H9 (cell line): ENCODE measurements around the gene PBX4. TPM values are rescaled to one million over a fixed set of nuclear protein-coding genes. Genes with fewer than 3 reads are reported as not detected.
A peak's percentile ranks its signal among the peaks of the same experiment; 100 is the strongest.

Experiments
- DNase-seq: peaks from one replicate; pipeline ENCODE4 v3.0.0-alpha.2; 2017
- H2AFZ ChIP-seq: one replicate; pipeline ENCODE4 v1.6.1; 2013; ENCODE audit warnings: mild to moderate bottlenecking, low read length, control low read depth, moderate library complexity
- H2AK5ac ChIP-seq: 2 replicates; pipeline ENCODE4 v1.6.1; 2013; ENCODE audit warnings: low read length, control low read depth, mixed read lengths; ENCODE audit not compliant: insufficient read length
- H2BK120ac ChIP-seq: one replicate; pipeline ENCODE4 v1.6.1; 2013; ENCODE audit warnings: low read depth, mild to moderate bottlenecking, low read length, control low read depth, inconsistent platforms; ENCODE audit not compliant: poor library complexity, severe bottlenecking
- H2BK12ac ChIP-seq: 2 replicates; pipeline ENCODE4 v1.6.1; 2013; ENCODE audit warnings: low read length, control low read depth, mixed read lengths, low read depth; ENCODE audit not compliant: insufficient read length
- H2BK15ac ChIP-seq: 2 replicates; pipeline ENCODE4 v1.6.1; 2013; ENCODE audit warnings: low read depth, low read length, control low read depth
- H2BK20ac ChIP-seq: one replicate; pipeline ENCODE4 v1.6.1; 2013; ENCODE audit warnings: low read depth, mild to moderate bottlenecking, low read length, control low read depth, inconsistent platforms; ENCODE audit not compliant: poor library complexity, severe bottlenecking
- H2BK5ac ChIP-seq: 2 replicates; pipeline ENCODE4 v1.6.1; 2013; ENCODE audit warnings: low read length, control low read depth, mixed read lengths; ENCODE audit not compliant: insufficient read length
- H3K14ac ChIP-seq: 2 replicates; pipeline ENCODE4 v1.6.1; 2013; ENCODE audit warnings: low read length, control low read depth; ENCODE audit not compliant: insufficient read depth
- H3K18ac ChIP-seq: 2 replicates; pipeline ENCODE4 v1.6.1; 2013; ENCODE audit warnings: low read depth, mild to moderate bottlenecking, mixed read lengths, low read length, control low read depth; ENCODE audit not compliant: insufficient read length
- H3K23ac ChIP-seq: 2 replicates; pipeline ENCODE4 v1.6.1; 2013; ENCODE audit warnings: low read length, control low read depth, mixed read lengths, low read depth; ENCODE audit not compliant: insufficient read length
- H3K23me2 ChIP-seq: 2 replicates; pipeline ENCODE4 v1.6.1; 2013; ENCODE audit warnings: low read depth, mild to moderate bottlenecking, mixed read lengths, low read length, control low read depth; ENCODE audit not compliant: insufficient read length, poor library complexity, severe bottlenecking
- H3K27ac ChIP-seq: 2 replicates; pipeline ENCODE4 v1.5.1; 2013; ENCODE audit warnings: low read length, control low read depth, mixed read lengths, low read depth; ENCODE audit not compliant: insufficient read length
- H3K27me3 ChIP-seq: 2 replicates; pipeline ENCODE4 v1.6.1; 2013; ENCODE audit warnings: low read length, control low read depth, inconsistent platforms; ENCODE audit not compliant: insufficient read depth
- H3K4ac ChIP-seq: 2 replicates; pipeline ENCODE4 v1.6.1; 2013; ENCODE audit warnings: low read depth, mild to moderate bottlenecking, control low read depth, inconsistent platforms, low read length, moderate library complexity
- H3K4me1 ChIP-seq: 2 replicates; pipeline ENCODE4 v1.6.1; 2013; ENCODE audit warnings: low read length, control low read depth, inconsistent platforms; ENCODE audit not compliant: insufficient read depth
- H3K4me2 ChIP-seq: 2 replicates; pipeline ENCODE4 v1.6.1; 2013; ENCODE audit warnings: low read length, control low read depth, mixed read lengths; ENCODE audit not compliant: insufficient read length, insufficient read depth
- H3K56ac ChIP-seq: 2 replicates; pipeline ENCODE4 v1.6.1; 2013; ENCODE audit warnings: low read depth, mild to moderate bottlenecking, mixed read lengths, low read length, control low read depth; ENCODE audit not compliant: insufficient read length
- H3K79me1 ChIP-seq: 2 replicates; pipeline ENCODE4 v1.6.1; 2013; ENCODE audit warnings: low read depth, mild to moderate bottlenecking, moderate library complexity, low read length, control low read depth, inconsistent platforms; ENCODE audit not compliant: insufficient read depth, poor library complexity, severe bottlenecking
- H3K79me2 ChIP-seq: 2 replicates; pipeline ENCODE4 v1.6.1; 2013; ENCODE audit warnings: low read length, control low read depth, inconsistent platforms; ENCODE audit not compliant: insufficient read depth
- H3K9ac ChIP-seq: 2 replicates; pipeline ENCODE4 v1.6.1; 2013; ENCODE audit warnings: low read length, control low read depth, mixed read lengths; ENCODE audit not compliant: insufficient read length; ENCODE audit errors: extremely low read depth
- H3K9me3 ChIP-seq: one replicate; pipeline ENCODE4 v1.6.1; 2013; ENCODE audit warnings: low read depth, low read length, inconsistent platforms; ENCODE audit not compliant: control insufficient read depth
- H3T11ph ChIP-seq: one replicate; pipeline ENCODE4 v1.6.1; 2013; ENCODE audit warnings: mild to moderate bottlenecking, low read length, control low read depth, inconsistent platforms
- H4K20me1 ChIP-seq: one replicate; pipeline ENCODE4 v1.6.1; 2013; ENCODE audit not compliant: control insufficient read depth, insufficient read length, insufficient read depth
- H4K5ac ChIP-seq: 2 replicates; pipeline ENCODE4 v1.6.1; 2013; ENCODE audit warnings: low read depth, mild to moderate bottlenecking, mixed read lengths, low read length, control low read depth; ENCODE audit not compliant: insufficient read length
- H4K8ac ChIP-seq: replicated peaks from 2 replicates; pipeline ENCODE4 v1.6.1; 2013; ENCODE audit warnings: low read length, control low read depth, mixed read lengths, low read depth; ENCODE audit not compliant: insufficient read length
- H4K91ac ChIP-seq: 2 replicates; pipeline ENCODE4 v1.6.1; 2013; ENCODE audit warnings: low read depth, mild to moderate bottlenecking, moderate library complexity, mixed read lengths, low read length, control low read depth; ENCODE audit not compliant: insufficient read length
- H3K27ac Mint-ChIP-seq, 3 experiments: 2 replicates in 2 of 3; 3 replicates in 1 of 3; pipeline ENCODE4 v1.8.0; 2020 to 2021; ENCODE audit warnings: mixed read lengths in 3 of 3, mild to moderate bottlenecking in 1 of 3, moderate library complexity in 1 of 3
- H3K27me3 Mint-ChIP-seq: 2 replicates; pipeline ENCODE4 v1.8.0; 2021; ENCODE audit warnings: low read depth, mild to moderate bottlenecking, moderate library complexity, mixed read lengths
- H3K36me3 Mint-ChIP-seq, 3 experiments: 2 replicates in 2 of 3; 3 replicates in 1 of 3; pipeline ENCODE4 v1.8.0; 2020 to 2021; ENCODE audit warnings: low read depth in 3 of 3, mixed read lengths in 3 of 3; ENCODE audit not compliant: insufficient read depth in 1 of 3
- H3K4me1 Mint-ChIP-seq, 2 experiments: 2 replicates each; pipeline ENCODE4 v1.8.0; 2020; ENCODE audit warnings: mixed read lengths in 2 of 2
- H3K4me3 Mint-ChIP-seq, 2 experiments: 2 replicates in 1 of 2; 3 replicates in 1 of 2; pipeline ENCODE4 v1.8.0; 2020 to 2021; ENCODE audit warnings: mild to moderate bottlenecking in 2 of 2, mixed read lengths in 2 of 2, moderate library complexity in 1 of 2
- H3K9me3 Mint-ChIP-seq, 2 experiments: 2 replicates in 1 of 2; 3 replicates in 1 of 2; pipeline ENCODE4 v1.8.0; 2020; ENCODE audit warnings: mild to moderate bottlenecking in 2 of 2, mixed read lengths in 2 of 2, moderate library complexity in 1 of 2
- CTCF ChIP-seq: fragments of 200-600 bp; sonication (generic); conservative IDR thresholded peaks from 3 replicates; pipeline ENCODE4 v1.8.0; 2021; ENCODE audit warnings: antibody characterized with exemption, mild to moderate bottlenecking
- WGBS: extraction: QIAGEN DNeasy Blood & Tissue Kit; methylation state at CpG from one replicate; pipeline ENCODE4 v1.1.7; 2013; ENCODE audit warnings: missing lambda C conversion rate, low lambda C conversion rate, mixed read lengths; ENCODE audit not compliant: insufficient read length; ENCODE audit errors: extremely low coverage; 5-methylcytosine and 5-hydroxymethylcytosine counted together
- total RNA-seq: library from RNA; stranded (reverse); gene quantifications from 2 replicates; pipeline ENCODE4 v1.2.1, GENCODE V29; 2021

Gene PBX4
- total RNA-seq, 1 experiment from 2014 or later = 3.3 TPM

- DNase-seq = no peak
- Mint-ChIP-seq H3K27me3 (peaks cover 11% of the 10 kb centered on the region), H3K9me3 (no peaks in the 10 kb centered on the region), H3K36me3 (peaks cover 13 to 58% (median 40%) of the 10 kb centered on the region in 3 experiments; a peak in 6 of 7 replicates), H3K4me1 (peaks cover 13 to 28% of the 10 kb centered on the region in 2 experiments), H3K27ac (peak overlapping the region in 2 of 3 experiments; percentile 73 to 80; a peak in 4 of 7 replicates), H3K4me3 (peak overlapping the region in 1 of 2 experiments; percentile 16; a peak in 1 of 5 replicates)
- Histone ChIP-seq H2AK5ac (no peak overlapping the region), H3K79me1 (no peaks in the 10 kb centered on the region), H2BK5ac (no peak overlapping the region), H3K18ac (no peak overlapping the region), H3K79me2 (no peaks in the 10 kb centered on the region), H3K56ac (no peak overlapping the region), H2BK20ac (no peak overlapping the region), H4K5ac (no peak overlapping the region), H3K4me2 (no peak overlapping the region), H3K9ac (no peak overlapping the region), H3K14ac (no peak overlapping the region), H3K9me3 (no peaks in the 10 kb centered on the region), H2BK15ac (no peak overlapping the region), H3K23me2 (no peaks in the 10 kb centered on the region), H4K8ac (no peak overlapping the region), H3K27me3 (no peaks in the 10 kb centered on the region), H2BK12ac (no peak overlapping the region), H3K23ac (no peak overlapping the region), H4K91ac (no peak overlapping the region), H4K20me1 (peaks cover 3% of the 10 kb centered on the region), H2BK120ac (no peak overlapping the region), H3K4ac (no peak overlapping the region), H2AFZ (no peak overlapping the region), H3T11ph (no peak overlapping the region), H3K4me1 (no peaks in the 10 kb centered on the region), H3K27ac (no peak overlapping the region)
- TF ChIP-seq CTCF = no peak
- WGBS = no CpG with 5 or more reads among the region's 11 CpGs
These were observed 88.6 kb downstream of the PBX4 start for GRCh38 chr19:19529783-19530422.
